NCI-H1417 (cell line): Measurements from ENCODE around the gene MTMR3.
"Not testable (repeated sequence)": the region's sequence is repeated elsewhere in the genome, so short reads cannot be mapped to it uniquely, and the experiment has no call there.

Experiments used
- DNase-seq, 3 experiments: peaks; one replicate each; lab custom pipeline; 2025; lab: John Stamatoyannopoulos, UW

Gene MTMR3

DNA sequence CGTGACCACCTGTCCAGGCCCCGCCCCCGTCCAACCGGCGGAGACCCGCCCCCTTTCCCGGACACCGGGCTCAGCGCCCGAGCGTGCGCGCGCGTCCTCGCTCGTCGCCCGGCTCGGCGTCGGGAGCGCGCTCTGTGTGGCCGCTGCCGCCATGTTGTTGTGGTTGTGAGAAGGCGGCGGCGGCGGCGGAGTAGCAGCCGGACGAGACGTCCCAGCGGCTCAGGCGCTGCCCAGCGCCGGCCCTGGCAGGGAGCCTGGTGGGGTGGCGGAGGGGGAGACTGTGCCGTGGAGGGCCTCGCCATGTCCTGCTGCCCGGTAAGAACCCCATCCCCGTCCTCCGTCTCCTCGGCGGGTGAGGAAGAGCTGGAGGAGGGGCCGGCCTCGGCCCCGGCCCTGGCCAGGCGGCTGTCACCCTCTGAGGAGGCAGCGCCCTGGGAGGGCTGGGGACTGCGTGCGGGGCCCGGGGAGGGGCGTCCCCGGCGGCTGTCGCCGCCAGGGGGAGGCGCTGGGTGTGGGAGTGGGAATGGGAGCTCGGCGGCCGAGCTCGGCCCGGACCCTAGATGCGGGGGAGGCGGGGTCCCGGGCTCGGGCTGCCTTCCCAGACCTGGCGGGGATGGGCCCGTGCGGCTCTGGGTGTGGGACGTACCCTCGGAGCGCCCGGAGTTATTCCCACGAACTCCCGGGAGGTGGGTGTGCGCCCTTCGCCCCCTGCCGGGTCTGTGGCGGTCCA is at the start of gene MTMR3:
TSS of gene MTMR3 (plus strand) at position 130 of the 730 bp plus-strand sequence. CDS start 87,886 bp downstream, outside the sequence.
- DNase-seq, result peak; percentile 87 to 91 (median 88)

DNA sequence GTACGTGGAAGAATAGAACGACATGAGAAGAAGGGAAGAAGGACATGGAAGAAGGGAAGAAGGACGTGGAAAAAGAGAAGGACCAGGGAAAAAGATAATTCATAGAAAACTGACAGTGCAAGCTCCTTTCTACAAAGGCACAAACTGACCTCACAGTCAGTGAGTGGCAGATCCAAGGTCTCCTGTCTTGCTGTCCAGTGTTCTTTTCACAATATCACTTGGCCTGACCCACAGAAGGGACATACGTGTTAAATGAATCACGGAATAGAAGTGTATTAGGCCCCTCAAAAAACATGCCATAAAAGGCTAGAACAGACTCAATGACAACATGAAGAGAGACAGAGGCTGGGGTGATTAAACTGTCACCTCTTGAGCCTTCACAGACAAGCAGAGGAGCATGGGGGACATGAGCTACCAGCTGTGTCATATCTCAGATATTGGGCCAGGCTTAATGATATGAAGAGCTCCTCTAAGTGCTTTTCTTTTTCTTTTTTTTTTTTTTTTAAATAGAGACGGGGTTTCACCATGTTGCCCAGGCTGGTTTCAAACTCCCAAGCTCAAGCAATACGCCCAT is 49.5 kb upstream of the MTMR3 start:
- no peak for DNase-seq

DNA sequence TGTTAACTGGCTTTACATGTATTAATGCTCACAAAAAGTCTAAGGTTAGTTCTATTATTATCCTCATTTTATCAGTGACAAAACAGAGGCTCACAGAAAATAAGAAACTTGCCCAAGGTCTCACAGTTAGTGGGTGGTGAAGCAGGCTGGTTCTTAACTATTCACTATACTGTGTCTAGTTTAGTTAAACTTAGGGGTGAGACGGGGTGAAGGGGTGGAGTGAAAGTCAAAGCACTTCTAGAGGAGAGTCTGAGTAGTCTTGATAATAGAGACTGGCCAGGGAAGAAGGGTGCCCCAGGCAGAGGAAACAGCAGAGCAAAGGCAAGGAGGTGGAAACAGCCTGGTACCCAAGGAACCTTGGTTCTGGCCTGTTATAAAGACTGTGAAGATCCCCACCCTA is 48.9 kb upstream of the MTMR3 start:
- DNase-seq, result no peak

DNA sequence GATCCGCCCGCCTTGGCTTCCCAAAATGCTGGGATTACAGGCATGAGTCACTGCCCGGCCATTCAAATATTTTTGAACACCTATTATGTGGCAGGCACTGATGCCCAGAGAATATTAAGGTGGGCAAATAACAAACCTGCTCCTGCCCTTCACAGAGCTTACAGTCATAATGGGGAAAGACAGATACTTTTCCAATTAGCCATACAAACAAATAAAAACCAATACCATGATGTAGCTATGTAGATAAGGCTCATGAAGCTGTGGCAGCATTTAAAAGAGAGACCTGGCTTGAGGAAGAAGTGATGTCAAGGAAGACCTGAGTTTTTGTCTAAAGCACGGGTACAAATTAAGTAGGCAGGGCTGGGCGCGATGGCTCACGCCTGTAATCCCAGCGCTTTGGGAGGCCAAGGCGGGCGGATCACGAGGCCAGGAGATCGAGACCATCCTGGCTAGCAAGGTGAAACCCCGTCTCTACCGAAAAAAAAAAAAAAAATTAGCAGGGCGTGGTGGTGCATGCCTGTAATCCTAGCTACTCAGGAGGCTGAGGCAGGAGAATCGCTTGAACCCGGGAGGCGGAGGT is 46.1 kb upstream of the MTMR3 start:
- not testable (repeated sequence) for DNase-seq

DNA sequence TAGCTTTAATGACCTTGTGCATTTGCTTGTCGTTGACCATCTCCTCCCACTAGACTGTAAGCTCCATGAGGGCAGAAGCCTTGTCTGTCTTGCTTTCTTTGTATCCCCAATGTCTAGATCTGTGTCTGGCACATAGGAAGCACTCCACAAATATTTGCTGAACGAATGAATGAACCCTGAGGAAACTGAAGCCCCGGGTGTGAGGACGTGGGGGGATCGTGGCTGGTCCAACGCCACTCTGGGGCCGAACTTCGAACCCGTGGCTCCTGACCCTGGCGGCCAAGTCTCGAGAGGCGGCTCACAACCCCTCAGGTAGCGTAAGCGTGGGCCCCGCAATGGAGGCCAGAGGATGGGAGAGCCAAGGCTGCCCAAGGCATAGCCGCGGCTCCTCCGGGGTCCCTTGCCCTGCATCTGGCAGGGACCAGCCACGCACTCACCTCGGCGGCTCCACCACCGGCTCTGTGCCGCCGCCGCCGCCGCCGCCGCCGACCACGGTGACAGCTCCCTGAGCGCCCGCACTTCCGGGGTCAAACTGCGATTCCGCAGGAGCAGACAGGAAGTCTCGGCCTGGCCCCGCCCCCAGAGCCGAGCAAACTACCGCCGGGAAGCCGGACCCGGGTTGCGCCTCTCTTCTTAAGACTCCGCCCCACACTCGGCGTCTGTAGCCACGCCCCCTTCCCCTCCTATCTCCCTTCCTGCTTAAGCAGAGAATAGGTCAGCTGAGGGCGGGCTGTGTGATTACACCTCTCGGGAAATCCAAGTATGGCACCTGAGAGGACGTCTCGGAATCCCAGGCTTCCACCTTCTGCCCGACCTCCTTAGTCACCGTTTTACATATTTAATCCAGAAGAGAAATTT is 45.0 kb upstream of the MTMR3 start, which contains the start of gene ASCC2:
TSS of gene ASCC2 (minus strand) at position 534 of the 858 bp plus-strand sequence. CDS start 5,949 bp downstream, outside the sequence.
- peak; percentile 92 to 97 (median 94) for DNase-seq

DNA sequence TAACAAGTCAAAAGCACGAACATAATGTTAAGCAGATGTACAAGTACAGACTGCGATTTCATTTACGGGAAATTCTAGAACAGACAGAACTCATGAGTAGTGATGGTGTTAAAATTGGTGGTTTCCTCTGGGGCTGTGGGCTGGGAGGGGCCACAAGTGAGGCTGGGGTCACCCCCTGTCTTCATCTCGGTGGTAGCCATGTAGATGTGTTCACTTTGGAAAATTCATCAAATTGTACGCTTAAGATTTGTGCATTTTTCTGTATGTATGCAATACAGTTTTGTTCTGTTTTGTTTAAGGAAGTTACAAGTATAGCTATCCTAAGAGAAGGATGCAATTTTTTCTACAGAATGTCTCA is 44.4 kb upstream of the MTMR3 start:
- DNase-seq, result no peak

DNA sequence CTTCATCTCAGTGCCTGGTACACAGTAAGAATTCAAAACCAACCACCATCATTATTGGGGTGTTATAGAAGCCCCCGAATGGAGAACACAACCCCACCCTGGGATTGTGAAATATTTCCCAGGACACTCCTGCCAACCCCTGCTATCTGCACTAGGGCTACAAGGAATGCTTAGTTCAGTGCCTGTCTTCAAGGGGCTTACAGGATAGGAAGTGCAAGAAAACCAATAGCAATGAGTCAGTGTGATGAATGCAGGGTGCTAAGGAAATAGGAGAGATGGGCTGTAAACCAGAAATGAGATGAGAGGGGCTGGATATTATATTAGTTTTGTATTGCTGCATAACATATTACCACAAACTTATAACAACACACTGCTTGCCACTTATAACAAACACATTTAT is 43.9 kb upstream of the MTMR3 start:
- DNase-seq, result peak in 1 of 3 experiments; percentile 6

DNA sequence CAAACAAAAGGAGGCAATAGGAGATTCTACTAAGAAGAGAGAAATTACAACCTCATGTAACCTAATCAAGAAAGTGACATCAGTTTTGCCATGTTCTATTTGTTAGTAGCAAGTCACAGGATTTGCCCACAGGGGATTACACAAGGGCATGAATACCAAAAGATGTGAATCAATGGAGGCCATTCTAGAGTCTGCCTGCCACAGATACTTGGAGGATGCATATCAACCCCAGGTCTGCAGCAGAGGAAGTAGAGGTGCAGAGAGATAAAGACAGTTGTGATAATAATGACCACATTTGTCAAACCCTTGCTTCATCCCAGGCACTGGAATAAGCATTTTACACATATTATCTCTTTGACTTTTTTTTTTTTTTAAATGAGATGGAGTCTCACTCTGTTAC is 42.5 kb upstream of the MTMR3 start:
- no peak for DNase-seq

DNA sequence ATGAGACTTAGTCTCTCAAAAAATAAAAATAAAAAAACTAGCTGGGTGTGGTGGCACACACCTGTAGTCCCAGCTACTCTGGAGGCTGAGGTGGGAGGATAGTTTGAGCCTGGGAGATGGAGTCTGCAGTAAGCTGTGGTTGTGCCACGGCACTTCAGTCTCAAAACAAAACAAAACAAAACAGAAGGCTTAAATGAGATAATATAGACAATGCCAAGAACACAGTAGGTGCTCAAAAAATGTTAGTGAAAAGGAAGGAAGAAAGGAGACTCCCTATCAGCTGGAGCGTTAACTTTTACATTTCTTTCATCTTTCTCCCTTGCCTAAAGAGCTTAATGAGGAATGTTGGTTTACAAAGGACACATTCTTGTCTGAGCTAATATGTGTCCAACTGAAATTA is 40.8 kb upstream of the MTMR3 start:
- no peak for DNase-seq

DNA sequence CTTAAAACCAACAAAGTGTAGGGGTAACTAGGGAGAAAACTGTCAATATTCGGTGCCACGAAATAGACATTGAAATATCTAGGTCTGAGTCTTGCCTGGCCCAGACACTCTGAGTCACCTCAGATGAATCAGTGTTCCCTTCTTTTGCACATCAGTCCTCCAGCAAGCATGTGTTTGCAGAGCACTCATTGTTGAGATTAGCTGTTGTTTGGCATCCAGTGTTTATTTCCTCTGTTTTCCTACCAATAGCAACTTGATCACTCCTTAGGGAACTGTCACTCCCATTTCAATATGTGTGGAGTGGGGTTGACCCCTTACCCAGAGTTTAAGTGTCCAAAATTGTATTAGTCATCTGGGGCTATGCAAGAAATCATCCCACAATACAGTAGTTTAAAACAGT is 40.2 kb upstream of the MTMR3 start:
- no peak for DNase-seq

DNA sequence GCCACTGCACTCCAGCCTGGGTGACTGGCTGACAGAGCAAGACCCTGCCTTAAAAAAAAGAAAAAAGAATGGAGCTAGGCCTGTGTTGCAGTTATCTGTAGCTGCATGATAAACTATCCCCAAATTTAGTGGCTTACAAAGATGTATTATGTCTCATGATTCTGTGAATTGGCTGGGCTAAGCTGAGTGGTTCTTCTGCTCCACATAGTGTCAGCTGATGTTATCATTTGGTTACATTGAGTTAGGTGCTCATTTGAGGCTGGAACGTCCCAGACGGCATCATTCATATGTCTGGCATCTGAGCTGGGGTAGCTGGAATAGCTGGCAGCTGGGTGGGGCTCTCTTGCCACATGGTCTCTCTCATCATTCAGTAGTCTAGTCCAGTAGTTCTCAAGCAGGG is 36.7 kb upstream of the MTMR3 start:
- DNase-seq, result no peak

DNA sequence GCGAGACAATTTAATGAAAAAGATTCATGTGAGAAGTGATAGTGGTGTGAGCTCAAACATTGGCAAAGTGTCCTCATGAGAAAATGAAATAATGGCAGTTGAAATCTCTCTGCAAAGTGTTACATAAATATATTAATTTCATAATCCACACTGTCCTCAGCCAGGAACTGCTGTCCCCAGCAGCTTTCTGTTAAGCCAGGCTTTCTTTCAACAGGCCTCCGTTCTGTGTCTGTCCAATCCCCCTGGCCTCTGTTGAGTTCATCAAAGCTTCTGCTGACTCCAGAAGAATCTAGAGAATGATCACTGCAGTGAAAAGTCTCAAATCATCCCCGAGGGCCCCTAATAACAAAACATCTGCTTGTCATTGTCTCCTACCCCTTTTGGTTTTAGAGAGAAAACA is 34.9 kb upstream of the MTMR3 start:
- DNase-seq, result peak in 1 of 3 experiments; percentile 10

DNA sequence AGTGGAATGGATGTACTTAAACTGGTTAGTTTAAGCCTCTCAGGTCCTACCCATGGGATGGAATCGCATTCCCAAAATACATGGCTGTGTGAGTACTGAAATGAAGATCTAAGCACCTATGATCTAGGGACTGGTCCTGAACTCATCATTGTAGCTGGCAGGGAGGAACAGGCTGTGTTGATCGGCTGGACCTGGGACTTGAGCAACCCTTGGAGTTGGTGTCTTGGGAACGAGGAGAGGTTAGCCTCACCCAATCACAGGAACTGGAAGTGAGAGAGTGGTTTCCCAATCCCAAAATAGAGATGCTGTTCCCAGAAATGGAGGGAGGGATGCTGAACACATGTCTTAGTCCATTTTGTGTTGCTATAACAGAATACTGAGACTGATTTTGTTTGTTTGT is 28.5 kb upstream of the MTMR3 start:
- DNase-seq, result no peak

DNA sequence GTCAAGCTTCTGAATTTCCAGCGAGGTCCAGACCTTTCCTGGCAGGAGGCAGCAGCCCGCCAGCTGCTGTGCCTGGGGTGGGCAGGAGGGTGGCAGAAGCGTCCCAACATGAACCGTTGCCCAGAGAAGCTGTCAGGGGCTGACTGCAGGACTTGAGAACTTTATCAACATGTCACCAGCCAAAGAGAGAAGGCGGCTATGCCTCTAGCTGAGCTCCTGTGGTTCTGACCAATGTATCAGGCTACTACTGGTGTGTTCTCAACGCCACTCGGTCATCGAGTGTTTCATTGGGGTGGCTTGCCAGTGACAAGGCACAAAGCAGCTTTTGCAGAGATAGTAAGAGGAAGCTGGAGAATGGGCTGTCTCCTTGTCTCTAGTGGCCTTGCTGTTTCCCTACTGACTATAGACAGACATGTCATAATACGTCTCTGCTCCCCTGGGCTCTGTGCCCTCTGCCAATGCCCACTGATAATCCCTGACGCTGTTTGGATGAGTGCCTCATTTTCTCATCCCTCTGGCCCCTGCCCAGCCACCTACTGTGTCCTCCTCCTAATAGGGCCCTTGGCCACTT is 27.3 kb upstream of the MTMR3 start:
- no peak for DNase-seq

DNA sequence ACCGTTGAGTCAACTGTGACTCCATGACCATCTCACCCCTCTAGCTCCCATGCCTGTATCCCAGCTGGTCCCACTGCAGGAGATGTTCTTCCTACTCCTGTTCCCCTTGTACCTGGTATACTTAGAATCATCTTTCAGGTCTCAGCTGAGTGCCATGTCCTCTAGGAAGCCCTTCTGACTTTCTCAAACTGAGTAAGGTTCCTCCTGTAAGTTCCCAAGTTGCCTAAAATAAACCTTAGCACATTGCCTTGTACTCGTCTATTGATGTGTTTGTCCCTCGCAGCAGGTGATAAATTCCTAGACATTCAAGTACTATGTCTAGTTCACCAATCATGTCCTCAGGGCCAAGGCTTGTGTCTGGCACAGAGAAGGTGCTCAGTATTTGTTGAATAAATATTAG is 26.5 kb upstream of the MTMR3 start:
- no peak for DNase-seq

DNA sequence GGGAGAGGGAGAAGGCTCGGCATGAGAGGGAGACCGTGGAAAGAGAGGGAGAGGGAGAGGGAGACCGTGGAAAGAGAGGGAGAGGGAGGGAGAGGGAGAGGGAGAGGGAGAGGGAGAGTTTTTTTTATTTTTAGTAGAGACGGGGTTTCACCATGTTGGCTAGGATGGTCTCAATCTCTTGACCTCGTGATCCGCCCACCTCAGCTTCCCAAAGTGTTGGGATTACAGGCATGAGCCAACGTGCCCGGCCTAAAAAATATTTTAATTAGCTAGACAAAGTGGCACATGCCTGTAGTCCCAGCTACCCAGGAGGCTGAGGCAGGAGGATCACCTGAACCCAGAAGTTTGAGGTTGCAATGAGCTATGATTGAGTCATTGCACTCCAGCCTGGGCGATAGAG is 23.9 kb upstream of the MTMR3 start:
- not testable (repeated sequence) for DNase-seq

DNA sequence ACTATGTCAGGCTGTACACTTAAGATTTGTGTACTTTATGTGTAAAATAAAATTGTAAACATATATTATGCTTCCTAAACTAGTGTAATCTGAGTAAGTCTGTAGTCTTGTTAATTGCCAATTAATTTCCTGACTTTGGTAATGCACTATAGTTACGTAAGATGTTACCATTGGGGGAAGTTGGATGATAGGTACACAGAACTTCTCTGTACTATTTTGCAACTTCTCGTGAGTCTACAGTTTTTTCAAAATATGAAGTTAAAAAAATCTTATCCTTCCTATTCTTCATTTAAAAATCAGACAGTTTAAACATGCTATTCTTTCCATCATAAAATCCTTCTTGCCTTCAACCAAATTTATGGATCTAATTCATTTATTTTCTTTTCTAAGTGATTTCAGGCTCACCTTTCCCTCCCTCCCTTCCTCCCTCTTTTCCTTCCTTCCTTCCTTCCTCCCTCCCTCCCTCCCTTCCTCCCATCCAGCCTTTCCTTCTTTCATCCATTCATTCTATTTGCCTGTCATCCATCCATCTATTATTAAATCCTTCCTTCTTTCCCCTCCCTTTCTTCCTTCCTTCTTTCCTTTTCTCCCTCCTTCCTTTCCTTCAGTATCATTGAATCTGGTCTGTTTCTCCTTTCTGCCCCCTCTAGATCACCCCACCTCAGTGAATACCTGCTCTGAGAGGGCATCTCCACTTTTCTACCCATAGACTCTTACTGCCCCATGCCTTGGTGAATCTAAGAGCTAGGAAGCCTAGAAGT is 22.8 kb upstream of the MTMR3 start:
- no peak for DNase-seq

DNA sequence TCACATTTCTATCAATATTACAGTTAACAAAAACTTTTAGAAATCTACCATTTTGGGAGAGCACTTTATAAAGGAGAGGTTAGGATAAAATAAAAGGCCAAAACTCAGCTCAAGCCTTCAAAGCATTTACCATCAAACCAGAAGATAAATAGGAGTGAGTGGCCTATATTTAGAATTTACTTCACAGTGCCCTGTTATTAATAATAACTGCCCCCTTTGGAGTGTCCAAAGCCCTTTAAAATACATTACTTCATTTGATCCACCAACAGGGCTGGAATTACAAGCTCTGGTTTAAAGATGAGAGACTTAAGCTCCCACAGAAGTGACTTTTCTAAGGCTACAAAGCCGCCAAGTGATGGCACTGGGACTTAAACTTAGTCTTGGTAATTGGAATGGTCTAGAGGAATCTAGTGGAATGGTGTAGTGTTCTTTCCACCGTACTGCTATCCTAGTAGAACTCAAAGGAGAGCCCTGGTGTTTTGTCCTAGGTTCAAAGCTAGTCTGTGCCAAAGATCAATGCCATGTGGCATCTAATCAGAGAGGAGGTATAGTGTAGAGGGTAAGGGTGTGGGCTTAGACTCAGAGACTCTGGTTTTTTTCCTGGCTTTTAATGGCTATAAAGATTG is 21.2 kb upstream of the MTMR3 start:
- no peak for DNase-seq

DNA sequence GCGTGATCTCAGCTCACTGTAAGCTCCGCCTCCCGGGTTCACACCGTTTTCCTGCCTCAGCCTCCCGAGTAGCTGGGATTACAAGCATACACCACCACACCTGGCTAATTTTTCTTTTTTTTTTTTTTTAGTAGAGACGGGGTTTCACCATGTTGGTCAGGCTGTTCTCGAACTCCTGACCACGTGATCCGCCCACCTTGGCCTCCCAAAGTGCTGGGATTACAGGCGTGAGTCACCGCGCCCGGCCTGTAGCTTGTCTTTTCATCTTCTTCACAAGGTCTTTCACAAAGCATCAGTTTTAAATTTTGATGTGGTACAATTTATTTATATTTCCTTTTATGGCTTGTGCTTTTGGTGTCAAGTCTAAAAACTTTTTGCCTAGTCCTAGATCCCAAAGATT is 17.4 kb upstream of the MTMR3 start:
- not testable (repeated sequence) for DNase-seq

DNA sequence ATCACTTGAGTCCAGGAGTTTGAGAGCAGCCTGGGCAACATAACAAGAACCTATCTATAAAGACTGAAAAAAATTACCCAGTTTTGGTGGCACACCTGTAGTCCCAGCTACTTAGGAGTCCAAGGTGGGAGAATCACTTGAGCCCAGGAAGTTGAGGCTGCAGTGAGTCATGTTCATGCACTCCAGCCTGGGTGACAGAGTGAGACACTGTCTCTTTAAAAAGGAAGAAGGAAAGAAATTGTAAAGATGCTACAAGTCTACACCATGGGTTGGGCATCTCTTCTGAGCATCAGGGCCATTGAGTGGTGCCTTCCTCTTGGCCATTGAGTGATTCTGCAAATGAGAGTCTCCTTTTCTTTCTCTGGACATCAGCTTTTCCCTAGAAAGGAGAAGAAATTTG is 15.7 kb upstream of the MTMR3 start:
- DNase-seq, result no peak

DNA sequence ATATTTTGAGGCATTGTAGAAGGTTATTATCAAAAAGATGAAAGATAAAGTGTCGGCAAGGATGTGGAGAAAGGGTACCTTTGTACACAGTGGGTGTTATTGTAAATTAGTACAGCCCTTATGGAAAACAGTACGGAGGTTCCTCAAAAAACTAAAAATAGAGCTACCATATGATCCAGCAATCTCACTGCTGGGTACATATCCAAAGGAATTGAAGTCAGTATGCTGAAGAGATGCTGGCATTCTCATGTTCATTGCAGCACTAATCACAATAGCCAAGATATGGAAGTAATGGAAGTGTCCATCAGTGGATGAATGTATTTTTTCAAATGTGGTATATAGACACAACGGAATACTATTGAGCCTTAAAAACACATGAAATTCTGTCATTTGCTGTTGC is 15.1 kb upstream of the MTMR3 start:
- DNase-seq, result no peak
